DOHH2 (cell line): Measurements from ENCODE around the gene UVSSA.

Source experiments
- CTCF ChIP-seq: fragments of 200-600 bp; sonication (generic); IDR thresholded peaks from one replicate; pipeline ENCODE4 v1.5.1; 2014; ENCODE audit warnings: antibody characterized with exemption, mild to moderate bottlenecking, low read depth, low read length; ENCODE audit not compliant: poor library complexity, severe bottlenecking
- EZH2phosphoT487 ChIP-seq: fragments of 200-600 bp; sonication (generic); IDR thresholded peaks from 2 replicates; pipeline ENCODE4 v1.6.1; 2017; ENCODE audit warnings: borderline replicate concordance, mild to moderate bottlenecking, antibody characterized with exemption, low read length, moderate library complexity, mixed read lengths

DNA sequence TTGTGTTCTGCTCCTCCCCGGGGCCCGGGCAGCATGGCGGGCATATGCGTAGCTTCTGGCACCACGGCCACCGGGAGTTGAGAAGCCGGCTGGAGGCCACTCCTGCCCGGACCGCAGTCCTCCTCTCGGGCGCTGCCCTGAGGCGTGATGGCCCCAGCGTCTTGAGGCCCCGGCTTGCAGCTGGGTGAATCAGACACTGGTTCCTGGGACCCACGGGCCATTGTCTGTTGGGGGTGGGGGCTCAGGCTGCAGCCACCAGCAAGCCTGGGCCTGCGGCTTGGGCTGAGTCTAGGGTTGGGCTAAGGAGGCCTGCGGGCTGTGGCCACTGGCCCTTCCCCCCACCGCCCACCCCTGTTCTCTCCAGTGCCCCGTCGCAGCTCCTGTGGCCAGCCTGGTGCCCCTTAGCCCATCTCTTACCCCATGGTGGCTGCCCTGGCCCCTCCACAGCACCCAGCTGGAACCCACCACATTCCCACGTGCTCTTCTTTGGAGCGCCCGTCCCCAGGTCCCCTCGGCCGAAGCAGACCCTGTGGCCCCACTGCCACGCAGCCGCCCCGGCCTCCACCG is 6.7 kb upstream of the UVSSA start:
- no peak for TF ChIP-seq CTCF
- TF ChIP-seq EZH2phosphoT487, result no peak
